Neuronal stem cell (in vitro differentiated cells): ENCODE results near the gene PAQR7.

ENCODE experiments used
- DNase-seq: peaks from one replicate; pipeline ENCODE4 v3.0.0-alpha.2; 2013; ENCODE audit warnings: low spot score
- H2AFZ ChIP-seq: one replicate; pipeline ENCODE4 v1.6.1; 2013; ENCODE audit warnings: mild to moderate bottlenecking, low read length, inconsistent platforms
- H2AK5ac ChIP-seq: 2 replicates; pipeline ENCODE4 v1.6.1; 2013; ENCODE audit warnings: low read depth, mild to moderate bottlenecking, inconsistent platforms, low read length, moderate library complexity, mixed read lengths
- H2BK120ac ChIP-seq: 2 replicates; pipeline ENCODE4 v1.6.1; 2013; ENCODE audit warnings: low read depth, mild to moderate bottlenecking, inconsistent platforms, low read length, moderate library complexity, mixed read lengths
- H2BK12ac ChIP-seq: one replicate; pipeline ENCODE4 v1.6.1; 2013; ENCODE audit warnings: low read length, inconsistent platforms
- H2BK15ac ChIP-seq: 2 replicates; pipeline ENCODE4 v1.6.1; 2013; ENCODE audit warnings: mild to moderate bottlenecking, low read length, inconsistent platforms, mixed read lengths
- H2BK5ac ChIP-seq: one replicate; pipeline ENCODE4 v1.6.1; 2013; ENCODE audit warnings: inconsistent platforms, mild to moderate bottlenecking, low read length, moderate library complexity
- H3K14ac ChIP-seq: one replicate; pipeline ENCODE4 v1.6.1; 2013; ENCODE audit warnings: low read length, inconsistent platforms
- H3K18ac ChIP-seq: 2 replicates; pipeline ENCODE4 v1.6.1; 2013; ENCODE audit warnings: low read length, inconsistent platforms
- H3K23ac ChIP-seq: 2 replicates; pipeline ENCODE4 v1.6.1; 2013; ENCODE audit warnings: low read depth, mild to moderate bottlenecking, mixed read lengths, low read length, inconsistent platforms; ENCODE audit not compliant: poor library complexity
- H3K27ac ChIP-seq: replicated peaks from 3 replicates; pipeline ENCODE4 v1.5.1; 2013; ENCODE audit warnings: low read length, inconsistent platforms
- H3K27me3 ChIP-seq, 3 experiments: 2 replicates each; pipeline ENCODE4 v1.6.1; 2013; ENCODE audit warnings: low read length in 3 of 3, mild to moderate bottlenecking in 2 of 3, inconsistent platforms in 1 of 3, low read depth in 1 of 3, mixed read lengths in 1 of 3, moderate library complexity in 1 of 3; ENCODE audit not compliant: control insufficient read depth in 3 of 3, insufficient read depth in 3 of 3
- H3K36me3 ChIP-seq, 2 donors: replicated peaks in 1 of 2; 2 replicates each; pipeline ENCODE4 v1.6.1; 2013; ENCODE audit warnings: low read length in 2 of 2; ENCODE audit not compliant: control insufficient read depth in 2 of 2, insufficient read depth in 2 of 2
- H3K4ac ChIP-seq: 2 replicates; pipeline ENCODE4 v1.6.1; 2013; ENCODE audit warnings: inconsistent platforms, mild to moderate bottlenecking, low read length, moderate library complexity
- H3K4me1 ChIP-seq, 2 donors: 1 replicate in 1 of 2; 2 replicates in 1 of 2; pipeline ENCODE4 v1.6.1; 2013; ENCODE audit warnings: low read length in 2 of 2, low read depth in 1 of 2; ENCODE audit not compliant: control insufficient read depth in 2 of 2, insufficient read depth in 1 of 2
- H3K4me2 ChIP-seq: one replicate; pipeline ENCODE4 v1.6.1; 2013; ENCODE audit warnings: mild to moderate bottlenecking, low read length, inconsistent platforms; ENCODE audit not compliant: insufficient read depth, poor library complexity, severe bottlenecking
- H3K4me3 ChIP-seq, 2 donors: 2 replicates each; pipeline ENCODE4 v1.5.1; 2013; ENCODE audit warnings: low read length in 2 of 2, mild to moderate bottlenecking in 2 of 2, inconsistent platforms in 1 of 2, moderate library complexity in 1 of 2
- H3K79me1 ChIP-seq: one replicate; pipeline ENCODE4 v1.6.1; 2013; ENCODE audit warnings: low read depth, mild to moderate bottlenecking, inconsistent platforms, low read length, moderate library complexity
- H3K9ac ChIP-seq: one replicate; pipeline ENCODE4 v1.6.1; 2013; ENCODE audit warnings: mild to moderate bottlenecking, low read depth, low read length, inconsistent platforms; ENCODE audit not compliant: poor library complexity
- H3K9me3 ChIP-seq, 2 donors: replicated peaks in 1 of 2; 2 replicates each; pipeline versions ENCODE3 to v1.6.1; 2013; ENCODE audit warnings: low read length in 2 of 2, mild to moderate bottlenecking in 2 of 2, inconsistent platforms in 1 of 2, low read depth in 1 of 2, mixed read lengths in 1 of 2, moderate library complexity in 1 of 2; ENCODE audit not compliant: control insufficient read depth in 2 of 2, insufficient read depth in 1 of 2
- H4K8ac ChIP-seq: one replicate; pipeline ENCODE4 v1.6.1; 2013; ENCODE audit warnings: low read depth, mild to moderate bottlenecking, inconsistent platforms, low read length, moderate library complexity
- H4K91ac ChIP-seq: one replicate; pipeline ENCODE4 v1.6.1; 2013; ENCODE audit warnings: low read length, low read depth, mild to moderate bottlenecking, inconsistent platforms; ENCODE audit not compliant: poor library complexity
- WGBS, 2 donors: extraction: QIAGEN DNeasy Blood & Tissue Kit; methylation state at CpG; one replicate each; pipeline ENCODE4 v1.1.7; 2013; ENCODE audit warnings: missing lambda C conversion rate in 2 of 2, mixed read lengths in 1 of 2; ENCODE audit not compliant: insufficient read length in 2 of 2, insufficient replicate concordance in 1 of 2; ENCODE audit errors: extremely low coverage in 2 of 2; 5-methylcytosine and 5-hydroxymethylcytosine counted together

PAQR7 gene

GRCh38 chr1:25922056-25922970, 46.8 kb upstream of the PAQR7 start:
- H2BK12ac ChIP-seq: no peak overlapping the region
- H3K79me1 ChIP-seq: no peaks in the 10 kb centered on the region
- no peak overlapping the region for H4K91ac ChIP-seq
- no peaks in the 10 kb centered on the region for H3K36me3 ChIP-seq
- peak overlapping the region; percentile 83 for H3K9ac ChIP-seq
- H3K4me2 ChIP-seq: peak overlapping the region; percentile 100
- H3K4me3 ChIP-seq: peak overlapping the region in 1 of 2 donors; percentile 79
- peaks cover 16 to 31% of the 10 kb centered on the region in 2 donors for H3K4me1 ChIP-seq
- no peak overlapping the region for H3K27ac ChIP-seq
- H2AK5ac ChIP-seq: no peak overlapping the region
- H2BK15ac ChIP-seq: peak overlapping the region; percentile 70
- H3K9me3 ChIP-seq: no peaks in the 10 kb centered on the region
- no CpG with 5 or more reads among the region's 49 CpGs for WGBS, 2 donors
- no peak overlapping the region for H2BK5ac ChIP-seq
- peak overlapping the region; percentile 75 for H2BK120ac ChIP-seq
- H2AFZ ChIP-seq: peak overlapping the region; percentile 30
- H3K4ac ChIP-seq: no peak overlapping the region
- H3K27me3 ChIP-seq: peaks cover 0 to 15% (median 0%) of the 10 kb centered on the region in 3 experiments
- peak; percentile 36 for DNase-seq
- H3K18ac ChIP-seq: peak overlapping the region; percentile 90
- peak overlapping the region; percentile 96 for H3K14ac ChIP-seq
- H3K23ac ChIP-seq: peak overlapping the region; percentile 75
- no peak overlapping the region for H4K8ac ChIP-seq

DNA sequence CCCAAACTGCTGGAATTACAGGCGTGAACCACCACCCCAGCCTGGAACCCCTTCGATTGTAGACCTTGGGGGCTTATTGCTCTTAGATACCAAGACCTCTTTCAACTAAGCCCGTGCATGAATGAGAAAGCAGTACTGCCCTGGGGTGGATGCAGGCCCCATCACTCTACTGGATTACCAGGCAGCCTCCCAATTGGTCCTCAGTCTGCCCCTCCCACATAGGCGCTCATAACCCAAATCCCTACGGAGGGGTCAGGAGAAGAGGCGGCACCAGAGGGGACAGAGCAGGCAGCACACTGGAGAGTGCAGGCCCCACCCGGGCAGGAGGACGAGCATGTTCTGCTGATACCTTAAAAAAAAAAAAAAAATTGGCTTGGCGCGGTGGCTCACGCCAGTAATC, 43.1 kb upstream of the PAQR7 start:
- no CpG with 5 or more reads among the region's 11 CpGs for WGBS, 2 donors
- Histone ChIP-seq H2AFZ (peak overlapping the region; percentile 83), H3K23ac (no peak overlapping the region), H3K27ac (no peak overlapping the region), H4K8ac (no peak overlapping the region), H2BK12ac (no peak overlapping the region), H2BK120ac (no peak overlapping the region), H3K4me3 (no peak overlapping the region), H3K4me1 (peaks cover 9 to 20% of the 10 kb centered on the region in 2 donors), H3K4me2 (no peak overlapping the region), H2BK15ac (no peak overlapping the region), H3K79me1 (no peaks in the 10 kb centered on the region), H4K91ac (no peak overlapping the region), H3K14ac (no peak overlapping the region), H3K9me3 (no peaks in the 10 kb centered on the region), H3K36me3 (no peaks in the 10 kb centered on the region), H3K9ac (no peak overlapping the region), H2BK5ac (no peak overlapping the region), H3K18ac (no peak overlapping the region), H2AK5ac (no peak overlapping the region), H3K4ac (no peak overlapping the region), H3K27me3 (peaks cover 0 to 12% (median 0%) of the 10 kb centered on the region in 3 experiments)
- no peak for DNase-seq

GRCh38 chr1:25917996-25918395, 42.5 kb upstream of the PAQR7 start:
- H2BK12ac ChIP-seq: no peak overlapping the region
- no peak for DNase-seq
- H2BK15ac ChIP-seq: no peak overlapping the region
- no peak overlapping the region for H3K4me2 ChIP-seq
- H3K27ac ChIP-seq: no peak overlapping the region
- peak overlapping the region; percentile 83 for H2AFZ ChIP-seq
- no peak overlapping the region for H3K4ac ChIP-seq
- no peaks in the 10 kb centered on the region for H3K36me3 ChIP-seq
- H3K9ac ChIP-seq: no peak overlapping the region
- H4K8ac ChIP-seq: no peak overlapping the region
- peaks cover 0 to 8% (median 0%) of the 10 kb centered on the region in 3 experiments for H3K27me3 ChIP-seq
- H3K4me3 ChIP-seq: no peak overlapping the region
- no CpG with 5 or more reads among the region's 5 CpGs for WGBS, 2 donors
- no peak overlapping the region for H4K91ac ChIP-seq
- no peak overlapping the region for H3K18ac ChIP-seq
- H3K79me1 ChIP-seq: no peaks in the 10 kb centered on the region
- H3K9me3 ChIP-seq: no peaks in the 10 kb centered on the region
- peaks cover 7 to 18% of the 10 kb centered on the region in 2 donors for H3K4me1 ChIP-seq
- H3K14ac ChIP-seq: no peak overlapping the region
- H2AK5ac ChIP-seq: no peak overlapping the region
- H2BK120ac ChIP-seq: no peak overlapping the region
- no peak overlapping the region for H3K23ac ChIP-seq
- H2BK5ac ChIP-seq: no peak overlapping the region

GRCh38 chr1:25916460-25916859, 41.0 kb upstream of the PAQR7 start:
- no peaks in the 10 kb centered on the region for H3K79me1 ChIP-seq
- H4K8ac ChIP-seq: no peak overlapping the region
- H2BK15ac ChIP-seq: no peak overlapping the region
- H3K9me3 ChIP-seq: no peaks in the 10 kb centered on the region
- no peak overlapping the region for H3K9ac ChIP-seq
- H3K18ac ChIP-seq: no peak overlapping the region
- no peaks in the 10 kb centered on the region for H3K36me3 ChIP-seq
- H2BK5ac ChIP-seq: no peak overlapping the region
- no peak overlapping the region for H3K27ac ChIP-seq
- no peaks in the 10 kb centered on the region for H3K27me3 ChIP-seq
- H3K4me1 ChIP-seq: peaks cover 5 to 13% of the 10 kb centered on the region in 2 donors
- H3K14ac ChIP-seq: no peak overlapping the region
- H3K23ac ChIP-seq: no peak overlapping the region
- DNase-seq: no peak
- no peak overlapping the region for H2AK5ac ChIP-seq
- H2BK12ac ChIP-seq: no peak overlapping the region
- H3K4ac ChIP-seq: no peak overlapping the region
- H3K4me3 ChIP-seq: no peak overlapping the region
- no peak overlapping the region for H4K91ac ChIP-seq
- no peak overlapping the region for H3K4me2 ChIP-seq
- H2BK120ac ChIP-seq: no peak overlapping the region
- no CpG with 5 or more reads among the region's 2 CpGs for WGBS, 2 donors
- no peak overlapping the region for H2AFZ ChIP-seq
